Activated T-helper 17 cell treated with anti-CD3 and anti-CD28 coated beads, Interleukin-2, amount 50 U/mL, for 72 hours (primary cell): ENCODE data around the gene ISYNA1. TPM values are rescaled to one million over a fixed set of nuclear protein-coding genes. Genes with fewer than 3 reads are reported as not detected.

ENCODE experiments used
- ATAC-seq: fragments of 150-1000 bp; cut with Tn5 transposase; replicated peaks from 2 replicates; pipeline ENCODE4 v1.10.0; 2021; ENCODE audit warnings: mild to moderate bottlenecking, moderate library complexity
- H3K27ac Mint-ChIP-seq: one replicate; pipeline ENCODE4 v1.8.0; 2022; ENCODE audit warnings: mixed read lengths
- H3K27me3 Mint-ChIP-seq: one replicate; pipeline ENCODE4 v1.8.0; 2022; ENCODE audit warnings: mixed read lengths
- H3K36me3 Mint-ChIP-seq: one replicate; pipeline ENCODE4 v1.8.0; 2022; ENCODE audit warnings: low read depth, mild to moderate bottlenecking, mixed read lengths
- H3K4me1 Mint-ChIP-seq: one replicate; pipeline ENCODE4 v1.8.0; 2022; ENCODE audit warnings: mixed read lengths
- H3K4me3 Mint-ChIP-seq: one replicate; pipeline ENCODE4 v1.8.0; 2022; ENCODE audit warnings: mild to moderate bottlenecking, mixed read lengths
- H3K9me3 Mint-ChIP-seq: one replicate; pipeline ENCODE4 v1.8.0; 2022; ENCODE audit warnings: mixed read lengths
- total RNA-seq, 2 donors: library from RNA; stranded (reverse); gene quantifications; one replicate each; pipeline ENCODE4 v1.2.3, GENCODE V29; 2022

Gene ISYNA1
- total RNA-seq: 10 to 100 TPM; 15.9 to 22.0 TPM

- Mint-ChIP-seq H3K4me1 (peaks cover 7% of the 10 kb centered on the region), H3K27ac (no peak within 1 kb of the TSS), H3K36me3 (peaks cover 20% of the 10 kb centered on the region), H3K4me3 (peak within 1 kb of the TSS; percentile 65), H3K27me3 (no peaks in the 10 kb centered on the region), H3K9me3 (peaks cover 5% of the 10 kb centered on the region)
- peak; percentile 31 for ATAC-seq
Measured at GRCh38 chr19:18437491-18438330, at the start of gene ISYNA1. ISYNA1 (minus strand) TSS chr19:18438133; CDS start chr19:18437979, 154 bp downstream.

GRCh38 chr19:18486746-18487145 is 48.8 kb upstream of the ISYNA1 start:
- no peaks in the 10 kb centered on the region for H3K27me3 Mint-ChIP-seq
- H3K27ac Mint-ChIP-seq: peak overlapping the region; percentile 91
- peaks cover 40% of the 10 kb centered on the region for H3K4me1 Mint-ChIP-seq
- peak; percentile 3 for ATAC-seq
- no peaks in the 10 kb centered on the region for H3K9me3 Mint-ChIP-seq
- H3K36me3 Mint-ChIP-seq: no peaks in the 10 kb centered on the region
- peak overlapping the region; percentile 94 for H3K4me3 Mint-ChIP-seq

- Mint-ChIP-seq H3K9me3 (no peaks in the 10 kb centered on the region), H3K4me3 (peak overlapping the region; percentile 94), H3K4me1 (peaks cover 53% of the 10 kb centered on the region), H3K36me3 (peaks cover 7% of the 10 kb centered on the region), H3K27me3 (no peaks in the 10 kb centered on the region), H3K27ac (peak overlapping the region; percentile 91)
- no peak for ATAC-seq
Measured at GRCh38 chr19:18484992-18485391, 47.1 kb upstream of the ISYNA1 start.

- H3K9me3 Mint-ChIP-seq: no peaks in the 10 kb centered on the region
- no peaks in the 10 kb centered on the region for H3K27me3 Mint-ChIP-seq
- H3K36me3 Mint-ChIP-seq: peaks cover 14% of the 10 kb centered on the region
- peak overlapping the region; percentile 91 for H3K27ac Mint-ChIP-seq
- H3K4me1 Mint-ChIP-seq: peaks cover 64% of the 10 kb centered on the region
- peak overlapping the region; percentile 94 for H3K4me3 Mint-ChIP-seq
- no peak for ATAC-seq
Measured at GRCh38 chr19:18483119-18483890, 45.4 kb upstream of the ISYNA1 start.

- peak overlapping the region; percentile 94 for H3K4me3 Mint-ChIP-seq
- ATAC-seq: peak; percentile 65
- H3K9me3 Mint-ChIP-seq: no peaks in the 10 kb centered on the region
- H3K27ac Mint-ChIP-seq: peak overlapping the region; percentile 91
- peaks cover 63% of the 10 kb centered on the region for H3K4me1 Mint-ChIP-seq
- no peaks in the 10 kb centered on the region for H3K27me3 Mint-ChIP-seq
- H3K36me3 Mint-ChIP-seq: peaks cover 14% of the 10 kb centered on the region
Measured at GRCh38 chr19:18481505-18482222, 43.7 kb upstream of the ISYNA1 start.

- peak overlapping the region; percentile 94 for H3K4me3 Mint-ChIP-seq
- peak overlapping the region; percentile 99 for H3K27ac Mint-ChIP-seq
- H3K27me3 Mint-ChIP-seq: no peaks in the 10 kb centered on the region
- H3K9me3 Mint-ChIP-seq: no peaks in the 10 kb centered on the region
- H3K4me1 Mint-ChIP-seq: peaks cover 69% of the 10 kb centered on the region
- no peak for ATAC-seq
- peaks cover 14% of the 10 kb centered on the region for H3K36me3 Mint-ChIP-seq
Measured at GRCh38 chr19:18480006-18480691, 42.2 kb upstream of the ISYNA1 start.

GRCh38 chr19:18478545-18479311 is 40.8 kb upstream of the ISYNA1 start:
- no peaks in the 10 kb centered on the region for H3K9me3 Mint-ChIP-seq
- peaks cover 14% of the 10 kb centered on the region for H3K36me3 Mint-ChIP-seq
- peak overlapping the region; percentile 94 for H3K4me3 Mint-ChIP-seq
- ATAC-seq: peak; percentile 83
- H3K27me3 Mint-ChIP-seq: no peaks in the 10 kb centered on the region
- peak overlapping the region; percentile 99 for H3K27ac Mint-ChIP-seq
- peaks cover 72% of the 10 kb centered on the region for H3K4me1 Mint-ChIP-seq

GRCh38 chr19:18477974-18478373 is 40.0 kb upstream of the ISYNA1 start:
- Mint-ChIP-seq H3K36me3 (peaks cover 15% of the 10 kb centered on the region), H3K9me3 (no peaks in the 10 kb centered on the region), H3K4me3 (peak overlapping the region; percentile 94), H3K4me1 (peaks cover 65% of the 10 kb centered on the region), H3K27me3 (no peaks in the 10 kb centered on the region), H3K27ac (peak overlapping the region; percentile 99)
- ATAC-seq: no peak

- H3K27me3 Mint-ChIP-seq: no peaks in the 10 kb centered on the region
- H3K36me3 Mint-ChIP-seq: peaks cover 23% of the 10 kb centered on the region
- H3K4me3 Mint-ChIP-seq: peak overlapping the region; percentile 94
- peak overlapping the region; percentile 99 for H3K27ac Mint-ChIP-seq
- no peaks in the 10 kb centered on the region for H3K9me3 Mint-ChIP-seq
- H3K4me1 Mint-ChIP-seq: peaks cover 58% of the 10 kb centered on the region
- no peak for ATAC-seq
Measured at GRCh38 chr19:18477042-18477779, 39.3 kb upstream of the ISYNA1 start.

- H3K27me3 Mint-ChIP-seq: no peaks in the 10 kb centered on the region
- H3K36me3 Mint-ChIP-seq: peaks cover 29% of the 10 kb centered on the region
- H3K4me1 Mint-ChIP-seq: peaks cover 53% of the 10 kb centered on the region
- peak overlapping the region; percentile 99 for H3K27ac Mint-ChIP-seq
- no peak for ATAC-seq
- H3K9me3 Mint-ChIP-seq: no peaks in the 10 kb centered on the region
- H3K4me3 Mint-ChIP-seq: peak overlapping the region; percentile 94
Measured at GRCh38 chr19:18476507-18477041, 38.6 kb upstream of the ISYNA1 start.

- Mint-ChIP-seq H3K4me1 (peaks cover 46% of the 10 kb centered on the region), H3K36me3 (peaks cover 30% of the 10 kb centered on the region), H3K9me3 (no peaks in the 10 kb centered on the region), H3K27ac (peak overlapping the region; percentile 91), H3K27me3 (no peaks in the 10 kb centered on the region), H3K4me3 (peak overlapping the region; percentile 56)
- ATAC-seq: no peak
Measured at GRCh38 chr19:18475762-18476331, 37.9 kb upstream of the ISYNA1 start.

- Mint-ChIP-seq H3K9me3 (no peaks in the 10 kb centered on the region), H3K4me3 (peak overlapping the region; percentile 56), H3K4me1 (peaks cover 43% of the 10 kb centered on the region), H3K27ac (peak overlapping the region; percentile 91), H3K27me3 (no peaks in the 10 kb centered on the region), H3K36me3 (peaks cover 37% of the 10 kb centered on the region)
- peak; percentile 45 for ATAC-seq
Measured at GRCh38 chr19:18475004-18475453, 37.1 kb upstream of the ISYNA1 start.
